ENCODE data around the gene NR2F2.
A peak's percentile ranks its signal among the peaks of the same experiment; 100 is the strongest.

NR2F2 gene

DNA sequence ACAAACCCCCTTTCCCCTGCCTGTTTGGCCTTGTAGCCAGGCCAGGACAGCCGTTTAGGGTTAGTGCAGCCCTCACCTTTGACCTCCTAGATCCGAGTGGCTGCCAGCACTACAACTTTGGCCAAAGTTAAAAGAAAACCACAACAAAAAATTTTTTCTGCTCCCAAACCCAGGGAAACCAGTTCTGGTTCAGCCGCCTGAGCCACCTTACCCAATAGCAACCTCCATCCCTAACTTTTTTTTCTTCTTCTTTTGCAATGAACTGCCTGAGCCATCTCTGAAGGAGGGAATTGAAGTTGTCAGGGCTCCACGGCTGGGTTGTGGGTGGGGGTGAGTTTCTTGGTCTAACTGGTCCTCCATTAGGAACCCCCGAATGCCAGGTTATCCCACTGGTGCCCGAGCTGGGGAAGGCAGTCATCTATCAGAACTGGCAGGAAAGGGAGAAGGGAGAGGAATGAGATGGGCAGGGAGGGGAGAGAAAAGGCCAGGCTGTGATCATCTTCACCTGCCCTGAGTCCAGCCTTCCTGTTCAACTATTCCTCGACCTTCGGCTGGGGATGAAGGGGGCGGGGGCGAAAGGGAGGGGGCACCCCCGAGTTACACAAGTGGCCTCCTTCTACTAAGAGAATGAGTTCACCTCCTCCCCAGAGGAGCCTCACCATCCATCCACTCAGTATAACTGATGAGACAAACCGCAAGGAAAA lies 6.2 kb upstream of the NR2F2 start:
- TF ChIP-seq, protein P1, sequence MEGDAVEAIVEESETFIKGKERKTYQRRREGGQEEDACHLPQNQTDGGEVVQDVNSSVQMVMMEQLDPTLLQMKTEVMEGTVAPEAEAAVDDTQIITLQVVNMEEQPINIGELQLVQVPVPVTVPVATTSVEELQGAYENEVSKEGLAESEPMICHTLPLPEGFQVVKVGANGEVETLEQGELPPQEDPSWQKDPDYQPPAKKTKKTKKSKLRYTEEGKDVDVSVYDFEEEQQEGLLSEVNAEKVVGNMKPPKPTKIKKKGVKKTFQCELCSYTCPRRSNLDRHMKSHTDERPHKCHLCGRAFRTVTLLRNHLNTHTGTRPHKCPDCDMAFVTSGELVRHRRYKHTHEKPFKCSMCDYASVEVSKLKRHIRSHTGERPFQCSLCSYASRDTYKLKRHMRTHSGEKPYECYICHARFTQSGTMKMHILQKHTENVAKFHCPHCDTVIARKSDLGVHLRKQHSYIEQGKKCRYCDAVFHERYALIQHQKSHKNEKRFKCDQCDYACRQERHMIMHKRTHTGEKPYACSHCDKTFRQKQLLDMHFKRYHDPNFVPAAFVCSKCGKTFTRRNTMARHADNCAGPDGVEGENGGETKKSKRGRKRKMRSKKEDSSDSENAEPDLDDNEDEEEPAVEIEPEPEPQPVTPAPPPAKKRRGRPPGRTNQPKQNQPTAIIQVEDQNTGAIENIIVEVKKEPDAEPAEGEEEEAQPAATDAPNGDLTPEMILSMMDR (IDR thresholded peaks at IDR 0.05; ENCODE audit: low read depth, low read length), result no peak
- H3K4me3 ChIP-seq (ENCODE audit: low read depth, low read length), result peak overlapping the region; percentile 84

DNA sequence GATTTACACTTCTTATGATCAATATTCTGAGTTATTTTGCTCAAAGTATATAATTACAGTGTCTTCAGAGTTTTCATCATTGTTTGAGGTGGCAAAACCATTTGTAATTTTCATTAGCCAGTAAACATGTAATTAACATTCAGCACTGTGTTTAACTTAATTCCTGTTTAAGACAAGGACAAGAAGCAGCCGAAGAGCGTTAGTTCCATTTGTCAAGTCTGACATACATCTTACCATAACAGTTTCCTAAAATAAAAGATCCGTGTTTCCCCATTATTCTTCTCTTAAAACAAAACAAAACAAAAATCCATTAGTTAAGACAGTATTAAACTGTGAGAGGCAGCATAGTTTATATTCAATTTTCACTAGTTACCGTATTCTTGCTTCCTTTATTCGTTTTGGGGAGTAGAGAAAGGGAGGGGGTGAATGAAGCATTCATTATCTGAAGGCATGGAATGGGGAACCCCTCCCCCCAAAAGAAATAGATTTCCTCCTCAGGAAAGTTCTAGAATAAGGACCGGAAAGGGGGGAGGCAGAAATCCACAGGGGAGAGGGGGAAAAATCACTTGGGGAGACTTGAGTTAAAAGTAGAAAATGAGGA lies 5.5 kb upstream of the NR2F2 start:
- H3K4me3 ChIP-seq (ENCODE audit: low read depth, low read length), result peak overlapping the region; percentile 84
- TF ChIP-seq, protein P1 (IDR thresholded peaks at IDR 0.05; ENCODE audit: low read depth, low read length), result no peak

DNA sequence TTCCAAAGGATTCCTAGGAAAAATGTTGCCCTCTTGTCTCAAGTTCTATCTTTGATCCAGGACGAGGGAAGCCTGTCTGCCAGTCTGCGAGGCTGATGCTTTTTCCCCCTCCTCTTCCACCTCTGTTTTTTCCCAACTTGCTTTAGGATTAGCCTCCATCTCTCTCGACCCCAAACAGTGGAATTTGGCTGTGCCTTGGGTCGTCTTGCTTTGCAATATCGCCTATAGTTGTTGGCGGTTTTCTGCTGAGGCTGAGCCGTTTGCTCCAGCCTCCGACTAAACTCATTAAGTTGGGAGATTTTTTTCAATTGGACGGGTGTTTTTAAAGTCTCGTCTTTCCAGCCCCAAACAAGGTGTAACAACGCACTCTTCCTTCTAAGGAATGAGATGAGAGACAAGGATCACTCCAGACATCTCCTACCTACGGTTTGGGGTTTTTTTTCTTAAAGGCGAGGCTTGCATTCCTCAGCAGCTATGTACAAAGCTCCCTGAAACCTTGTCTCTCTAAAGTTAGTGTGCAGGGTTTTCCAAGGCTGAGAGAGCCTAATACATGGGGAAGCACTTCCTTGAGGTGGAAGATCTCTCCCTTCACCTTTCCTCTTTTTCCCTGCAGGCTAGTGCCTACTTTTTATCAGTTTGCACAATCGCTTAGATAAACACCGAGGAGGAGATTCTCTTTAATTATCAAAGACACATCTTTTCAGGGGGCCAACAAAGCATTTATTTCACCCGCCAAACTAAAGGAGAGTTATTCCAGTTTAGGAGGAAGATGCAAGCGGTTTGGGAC lies 4.8 kb upstream of the NR2F2 start:
- TF ChIP-seq, protein P1 (IDR thresholded peaks at IDR 0.05; ENCODE audit: low read depth, low read length), result no peak
- H3K4me3 ChIP-seq (ENCODE audit: low read depth, low read length), result peak overlapping the region; percentile 84

DNA sequence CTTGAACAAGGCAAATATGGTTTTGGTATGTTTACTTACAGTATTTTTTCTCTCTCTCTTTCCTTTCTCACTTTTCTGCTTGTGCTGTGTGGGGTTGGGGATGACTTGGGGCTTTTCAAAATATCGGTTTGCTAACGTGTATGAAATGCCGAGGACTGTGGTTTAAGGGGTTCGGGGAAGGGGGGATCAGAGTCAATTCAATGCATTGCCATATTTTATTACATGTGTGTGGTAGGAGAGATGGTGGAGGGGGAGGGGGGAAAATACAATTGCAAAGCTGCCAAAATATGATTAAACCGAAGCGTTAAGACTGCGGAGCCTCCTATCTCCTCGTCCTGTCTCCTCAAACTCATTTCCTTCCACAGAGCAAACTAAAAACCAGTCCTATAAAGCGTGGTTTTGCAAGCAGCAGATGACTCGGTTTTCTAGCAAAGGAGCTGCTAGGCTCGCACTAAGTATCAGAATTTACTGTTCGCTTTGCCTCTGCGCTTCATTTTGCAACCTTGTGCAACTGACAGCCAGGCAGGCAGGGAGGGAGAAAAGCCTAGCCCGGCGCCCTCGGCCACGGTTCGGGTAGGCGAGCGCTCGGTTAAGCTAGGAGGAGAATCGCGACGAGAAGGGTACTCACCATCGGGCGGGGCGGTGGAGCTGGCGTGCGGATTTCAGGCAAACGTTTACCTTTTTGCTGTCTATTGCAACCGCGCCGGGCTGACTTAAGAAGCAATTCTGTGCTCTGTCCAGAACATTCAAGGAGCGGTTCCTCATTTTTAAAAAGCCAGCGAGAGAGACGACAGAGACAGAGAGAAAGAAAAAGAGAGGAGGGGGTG lies 4.0 kb upstream of the NR2F2 start:
- H3K4me3 ChIP-seq (ENCODE audit: low read depth, low read length), result peak overlapping the region; percentile 84

DNA sequence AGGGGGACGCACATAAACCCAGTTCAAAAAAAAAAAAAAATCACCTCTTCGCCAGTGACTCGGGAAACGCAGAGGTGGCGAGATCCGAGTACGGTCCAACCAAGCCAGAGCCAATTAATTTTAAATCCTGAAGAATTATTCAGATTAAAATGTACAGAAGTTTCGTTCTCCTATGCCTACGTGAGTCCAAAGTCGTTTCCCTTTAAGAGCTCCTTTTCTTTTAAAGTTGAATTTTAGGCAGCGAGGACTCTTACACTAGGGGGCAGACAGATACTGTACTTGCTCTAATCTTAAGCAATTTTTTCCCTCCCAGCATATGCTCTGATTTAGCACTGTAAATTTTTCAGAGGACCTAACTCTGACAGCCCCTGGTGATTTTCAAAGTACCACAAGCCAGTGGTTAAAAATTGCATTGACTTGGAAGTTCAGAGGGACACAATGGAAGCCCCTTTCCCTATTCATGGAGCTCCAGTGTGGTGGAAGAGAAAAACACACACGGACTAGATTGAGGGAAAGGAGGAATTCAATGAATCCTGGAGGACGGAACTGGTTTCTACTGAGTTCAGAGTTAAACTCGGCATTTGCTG lies 3.3 kb upstream of the NR2F2 start:
- H3K4me3 ChIP-seq (ENCODE audit: low read depth, low read length), result peak overlapping the region; percentile 84

More for the DNA sequence above, 4.0 kb upstream of the NR2F2 start:
- TF ChIP-seq, protein P1 (IDR thresholded peaks at IDR 0.05; ENCODE audit: low read depth, low read length), result no peak

DNA sequence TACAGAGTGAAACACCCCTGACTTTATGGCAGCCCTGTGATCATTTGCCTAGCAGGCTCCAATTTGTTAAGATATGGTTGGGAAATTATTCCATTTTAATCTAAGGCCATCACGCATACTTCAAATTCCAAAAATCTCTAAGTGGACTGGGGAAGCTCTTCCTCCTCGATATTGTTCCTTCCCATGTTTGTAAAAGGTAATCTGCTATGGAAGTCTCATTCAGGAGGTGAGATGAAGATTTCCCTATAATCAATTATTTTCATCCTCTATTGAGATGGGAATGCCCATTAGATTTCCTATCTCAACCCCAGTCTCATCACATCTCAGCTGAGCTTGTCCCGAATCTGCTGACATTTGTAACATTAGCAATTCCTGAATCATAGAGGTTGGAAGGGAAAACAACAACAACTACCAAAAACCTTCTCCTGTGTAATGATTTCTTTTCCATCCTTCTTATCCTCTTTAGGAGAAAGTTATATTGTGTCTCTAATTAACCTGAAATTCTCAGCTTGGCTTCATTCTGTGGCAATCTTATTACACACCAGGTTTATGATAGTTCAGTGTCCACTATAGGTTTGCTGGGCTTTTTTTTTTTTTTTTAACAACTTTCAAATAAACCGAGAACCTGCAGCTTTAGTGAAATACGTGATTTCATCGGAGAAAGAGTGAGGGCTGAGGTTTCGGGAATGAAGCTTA lies 2.2 kb upstream of the NR2F2 start:
- TF ChIP-seq, protein P1 (IDR thresholded peaks at IDR 0.05; ENCODE audit: low read depth, low read length), result no peak
- peak overlapping the region; percentile 84 for H3K4me3 ChIP-seq (ENCODE audit: low read depth, low read length)

More for the DNA sequence above, 3.3 kb upstream of the NR2F2 start:
- TF ChIP-seq, protein P1 (IDR thresholded peaks at IDR 0.05; ENCODE audit: low read depth, low read length), result peak; percentile 57; the same call in 1 of the 2 replicates
